GM23338 (cell line): Measurements from ENCODE around the gene ANKRD27.

Experiments
- CREB1 ChIP-seq: fragments of 250-450 bp; sonication (Bioruptor Pico); IDR thresholded peaks from 2 replicates; pipeline ENCODE4 v1.5.0; 2020; ENCODE audit warnings: low read depth, mild to moderate bottlenecking, moderate library complexity
- CTCF ChIP-seq, 2 experiments: fragments of 200-600 bp in 1 of 2; sonication (generic) in 1 of 2; conservative IDR thresholded peaks; 2 replicates each; pipeline versions ENCODE4 v1.5.1 to v1.6.1; 2016 to 2017; ENCODE audit warnings: antibody characterized with exemption in 2 of 2, low read depth in 2 of 2, mild to moderate bottlenecking in 2 of 2, moderate library complexity in 1 of 2
- ETS1 ChIP-seq: IDR thresholded peaks from 2 replicates; pipeline ENCODE4 v1.6.1; 2016; ENCODE audit warnings: antibody characterized with exemption
- EZH2 ChIP-seq: fragments of 200-600 bp; sonication (generic); IDR thresholded peaks from one replicate; pipeline ENCODE4 v1.8.0; 2017; ENCODE audit warnings: antibody characterized with exemption, mild to moderate bottlenecking, low read depth; ENCODE audit not compliant: unreplicated experiment
- EZH2phosphoT487 ChIP-seq: fragments of 200-600 bp; sonication (generic); IDR thresholded peaks from one replicate; pipeline ENCODE4 v1.8.1; 2018; ENCODE audit warnings: antibody characterized with exemption; ENCODE audit not compliant: unreplicated experiment
- JUNB ChIP-seq: IDR thresholded peaks from one replicate; pipeline ENCODE4 v1.6.1; 2016; ENCODE audit warnings: antibody characterized with exemption; ENCODE audit not compliant: unreplicated experiment
- NANOG ChIP-seq: IDR thresholded peaks from 2 replicates; pipeline ENCODE4 v1.6.1; 2016; ENCODE audit warnings: antibody characterized with exemption, borderline replicate concordance
- POLR2AphosphoS5 ChIP-seq: IDR thresholded peaks from 2 replicates; pipeline ENCODE4 v1.6.1; 2016; ENCODE audit warnings: antibody characterized with exemption, low read depth
- REST ChIP-seq: IDR thresholded peaks from one replicate; pipeline ENCODE4 v1.6.1; 2018; ENCODE audit warnings: antibody characterized with exemption; ENCODE audit not compliant: unreplicated experiment
- STAT1 ChIP-seq: IDR thresholded peaks from one replicate; pipeline ENCODE4 v1.6.1; 2016; ENCODE audit warnings: antibody characterized with exemption; ENCODE audit not compliant: unreplicated experiment
- ZNF114 ChIP-seq: fragments of 250-450 bp; sonication (Bioruptor Pico); IDR thresholded peaks from 2 replicates; pipeline ENCODE4 v1.5.0; 2020; ENCODE audit warnings: mild to moderate bottlenecking, moderate library complexity
- TF ChIP-seq, protein P1 (sequence below): fragments of 250-450 bp; sonication (Bioruptor Pico); IDR thresholded peaks from 2 replicates; pipeline ENCODE4 v1.5.0; 2020; ENCODE audit warnings: mild to moderate bottlenecking, moderate library complexity

GRCh38 chr19:32687681-32688080, 12.7 kb upstream of the ANKRD27 start:
- TF ChIP-seq EZH2phosphoT487 = no peak
- no peak for TF ChIP-seq CTCF (conservative IDR thresholded peaks at IDR 0.05; ENCODE audit: low read depth in 2 of 2)
- no peak for TF ChIP-seq REST
- TF ChIP-seq EZH2 = no peak
- no peak for TF ChIP-seq ETS1
- TF ChIP-seq POLR2AphosphoS5 = no peak
- no peak for TF ChIP-seq CREB1 (CRISPR knock-in tag)
- TF ChIP-seq ZNF114 = no peak
- no peak for TF ChIP-seq STAT1
- TF ChIP-seq JUNB = no peak
- TF ChIP-seq NANOG = no peak
- TF ChIP-seq, protein P1, sequence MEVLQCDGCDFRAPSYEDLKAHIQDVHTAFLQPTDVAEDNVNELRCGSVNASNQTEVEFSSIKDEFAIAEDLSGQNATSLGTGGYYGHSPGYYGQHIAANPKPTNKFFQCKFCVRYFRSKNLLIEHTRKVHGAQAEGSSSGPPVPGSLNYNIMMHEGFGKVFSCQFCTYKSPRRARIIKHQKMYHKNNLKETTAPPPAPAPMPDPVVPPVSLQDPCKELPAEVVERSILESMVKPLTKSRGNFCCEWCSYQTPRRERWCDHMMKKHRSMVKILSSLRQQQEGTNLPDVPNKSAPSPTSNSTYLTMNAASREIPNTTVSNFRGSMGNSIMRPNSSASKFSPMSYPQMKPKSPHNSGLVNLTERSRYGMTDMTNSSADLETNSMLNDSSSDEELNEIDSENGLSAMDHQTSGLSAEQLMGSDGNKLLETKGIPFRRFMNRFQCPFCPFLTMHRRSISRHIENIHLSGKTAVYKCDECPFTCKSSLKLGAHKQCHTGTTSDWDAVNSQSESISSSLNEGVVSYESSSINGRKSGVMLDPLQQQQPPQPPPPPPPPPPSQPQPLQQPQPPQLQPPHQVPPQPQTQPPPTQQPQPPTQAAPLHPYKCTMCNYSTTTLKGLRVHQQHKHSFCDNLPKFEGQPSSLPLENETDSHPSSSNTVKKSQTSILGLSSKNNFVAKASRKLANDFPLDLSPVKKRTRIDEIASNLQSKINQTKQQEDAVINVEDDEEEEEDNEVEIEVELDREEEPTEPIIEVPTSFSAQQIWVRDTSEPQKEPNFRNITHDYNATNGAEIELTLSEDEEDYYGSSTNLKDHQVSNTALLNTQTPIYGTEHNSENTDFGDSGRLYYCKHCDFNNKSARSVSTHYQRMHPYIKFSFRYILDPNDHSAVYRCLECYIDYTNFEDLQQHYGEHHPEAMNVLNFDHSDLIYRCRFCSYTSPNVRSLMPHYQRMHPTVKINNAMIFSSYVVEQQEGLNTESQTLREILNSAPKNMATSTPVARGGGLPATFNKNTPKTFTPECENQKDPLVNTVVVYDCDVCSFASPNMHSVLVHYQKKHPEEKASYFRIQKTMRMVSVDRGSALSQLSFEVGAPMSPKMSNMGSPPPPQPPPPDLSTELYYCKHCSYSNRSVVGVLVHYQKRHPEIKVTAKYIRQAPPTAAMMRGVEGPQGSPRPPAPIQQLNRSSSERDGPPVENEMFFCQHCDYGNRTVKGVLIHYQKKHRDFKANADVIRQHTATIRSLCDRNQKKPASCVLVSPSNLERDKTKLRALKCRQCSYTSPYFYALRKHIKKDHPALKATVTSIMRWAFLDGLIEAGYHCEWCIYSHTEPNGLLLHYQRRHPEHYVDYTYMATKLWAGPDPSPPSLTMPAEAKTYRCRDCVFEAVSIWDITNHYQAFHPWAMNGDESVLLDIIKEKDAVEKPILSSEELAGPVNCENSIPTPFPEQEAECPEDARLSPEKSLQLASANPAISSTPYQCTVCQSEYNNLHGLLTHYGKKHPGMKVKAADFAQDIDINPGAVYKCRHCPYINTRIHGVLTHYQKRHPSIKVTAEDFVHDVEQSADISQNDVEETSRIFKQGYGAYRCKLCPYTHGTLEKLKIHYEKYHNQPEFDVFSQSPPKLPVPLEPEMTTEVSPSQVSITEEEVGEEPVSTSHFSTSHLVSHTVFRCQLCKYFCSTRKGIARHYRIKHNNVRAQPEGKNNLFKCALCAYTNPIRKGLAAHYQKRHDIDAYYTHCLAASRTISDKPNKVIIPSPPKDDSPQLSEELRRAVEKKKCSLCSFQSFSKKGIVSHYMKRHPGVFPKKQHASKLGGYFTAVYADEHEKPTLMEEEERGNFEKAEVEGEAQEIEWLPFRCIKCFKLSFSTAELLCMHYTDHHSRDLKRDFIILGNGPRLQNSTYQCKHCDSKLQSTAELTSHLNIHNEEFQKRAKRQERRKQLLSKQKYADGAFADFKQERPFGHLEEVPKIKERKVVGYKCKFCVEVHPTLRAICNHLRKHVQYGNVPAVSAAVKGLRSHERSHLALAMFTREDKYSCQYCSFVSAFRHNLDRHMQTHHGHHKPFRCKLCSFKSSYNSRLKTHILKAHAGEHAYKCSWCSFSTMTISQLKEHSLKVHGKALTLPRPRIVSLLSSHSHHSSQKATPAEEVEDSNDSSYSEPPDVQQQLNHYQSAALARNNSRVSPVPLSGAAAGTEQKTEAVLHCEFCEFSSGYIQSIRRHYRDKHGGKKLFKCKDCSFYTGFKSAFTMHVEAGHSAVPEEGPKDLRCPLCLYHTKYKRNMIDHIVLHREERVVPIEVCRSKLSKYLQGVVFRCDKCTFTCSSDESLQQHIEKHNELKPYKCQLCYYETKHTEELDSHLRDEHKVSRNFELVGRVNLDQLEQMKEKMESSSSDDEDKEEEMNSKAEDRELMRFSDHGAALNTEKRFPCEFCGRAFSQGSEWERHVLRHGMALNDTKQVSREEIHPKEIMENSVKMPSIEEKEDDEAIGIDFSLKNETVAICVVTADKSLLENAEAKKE (CRISPR knock-in tag) = no peak
